A673 (cell line): ENCODE measurements around the gene DNAJC13. TPM values are rescaled to one million over a fixed set of nuclear protein-coding genes. Genes with fewer than 3 reads are reported as not detected.

Source experiments
- BruUV-seq: library from RNA; stranded (reverse); fragments of 400-500 nt; replicated peaks from 2 replicates; lab custom pipeline; 2021; lab: Mats Ljungman, UMichigan
- CTCF ChIA-PET: fragments of 300-600 bp; sonication (Branson Sonifier 250); formaldehyde crosslinking; loops from one replicate; lab custom pipeline; 2022; ENCODE audit warnings: antibody characterized with exemption; lab: Charles Lee
- POLR2A ChIA-PET: fragments of 300-600 bp; sonication (Branson Sonifier 250); formaldehyde crosslinking; loops from one replicate; lab custom pipeline; 2022; ENCODE audit warnings: antibody characterized with exemption; ENCODE audit not compliant: low non-redundant PET; lab: Charles Lee
- DNase-seq: peaks from one replicate; pipeline ENCODE4 v3.0.0-alpha.2; 2015; ENCODE audit warnings: low spot score
- H3K27ac ChIP-seq: fragments of 200-600 bp; sonication (generic); 2 replicates; pipeline ENCODE4 v1.5.1; 2016; ENCODE audit warnings: mixed run types, low read depth, mild to moderate bottlenecking, mixed read lengths, antibody characterized with exemption, low read length; ENCODE audit not compliant: poor library complexity, severe bottlenecking
- H3K27me3 ChIP-seq: fragments of 200-600 bp; sonication (generic); replicated peaks from 2 replicates; pipeline ENCODE4 v1.6.1; 2017; ENCODE audit warnings: mixed run types, low read depth, mild to moderate bottlenecking, mixed read lengths, antibody characterized with exemption, low read length; ENCODE audit not compliant: insufficient read depth, poor library complexity
- H3K36me3 ChIP-seq: fragments of 200-600 bp; sonication (generic); 2 replicates; pipeline ENCODE4 v1.6.1; 2016; ENCODE audit warnings: mixed run types, mild to moderate bottlenecking, mixed read lengths, antibody characterized with exemption, low read length; ENCODE audit not compliant: insufficient read depth, poor library complexity, severe bottlenecking
- H3K4me1 ChIP-seq: fragments of 200-600 bp; sonication (generic); 2 replicates; pipeline ENCODE4 v1.6.1; 2017; ENCODE audit warnings: mixed run types, mild to moderate bottlenecking, mixed read lengths, antibody characterized with exemption, low read length; ENCODE audit not compliant: insufficient read depth, poor library complexity, severe bottlenecking
- H3K4me3 ChIP-seq: fragments of 200-600 bp; sonication (generic); 2 replicates; pipeline ENCODE4 v1.5.1; 2016; ENCODE audit warnings: low read depth, mixed run types, mild to moderate bottlenecking, mixed read lengths, low read length; ENCODE audit not compliant: poor library complexity, severe bottlenecking
- H3K9me3 ChIP-seq: fragments of 200-600 bp; sonication (generic); 2 replicates; pipeline ENCODE4 v1.6.1; 2016; ENCODE audit warnings: mixed run types, low read depth, mild to moderate bottlenecking, mixed read lengths, antibody characterized with exemption, low read length; ENCODE audit not compliant: poor library complexity, severe bottlenecking
- EZH2 ChIP-seq: fragments of 200-600 bp; sonication (generic); IDR thresholded peaks from 2 replicates; pipeline ENCODE4 v1.6.1; 2017; ENCODE audit warnings: borderline replicate concordance, low read depth, mild to moderate bottlenecking, mixed read lengths, antibody characterized with exemption, low read length; ENCODE audit not compliant: poor library complexity, severe bottlenecking
- intact Hi-C: fragments of 100-400 bp; cut with micrococcal nuclease; formaldehyde crosslinking; loops from one replicate; pipeline ENCODE4 v1.10.0; 2022; ENCODE audit not compliant: unreplicated experiment
- total RNA-seq: library from RNA; stranded (reverse); gene quantifications from 2 replicates; pipeline ENCODE4 v1.2.3, GENCODE V29; 2021
- TF ChIP-seq, protein P1 (sequence below): fragments of 300-800, 200-600 bp; sonication (generic); conservative IDR thresholded peaks from 2 replicates; pipeline ENCODE4 v1.5.1; 2017; ENCODE audit warnings: low read depth, mild to moderate bottlenecking, antibody characterized with exemption, low read length, moderate library complexity, mixed read lengths

Gene DNAJC13
- total RNA-seq, 1 experiment from 2014 or later: 46.0 TPM

DNA sequence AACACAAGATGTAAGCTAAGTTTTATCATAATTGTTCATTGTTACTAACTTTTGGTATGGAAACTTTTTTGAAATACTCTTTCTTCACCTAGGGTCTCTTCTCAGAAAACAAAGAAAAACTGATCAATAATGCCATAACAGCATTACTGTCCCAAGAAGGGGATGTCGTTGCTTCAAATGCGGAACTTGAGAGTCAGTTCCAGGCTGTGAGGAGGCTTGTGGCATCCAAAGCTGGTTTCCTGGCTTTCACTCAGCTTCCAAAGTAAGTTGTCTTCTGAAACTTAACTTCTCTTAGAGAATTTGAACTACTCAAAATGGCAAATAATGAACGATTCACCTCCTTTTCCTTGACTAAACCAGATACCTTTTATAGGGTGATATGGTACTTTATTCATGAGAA is 39.3 kb downstream of the DNAJC13 start:
- H3K4me1 ChIP-seq: no peaks in the 10 kb centered on the region
- H3K27me3 ChIP-seq: no peaks in the 10 kb centered on the region
- ChIA-PET CTCF (no interaction called here), POLR2A (no interaction called here)
- H3K4me3 ChIP-seq: no peak overlapping the region
- DNase-seq: no peak
- intact Hi-C loops: no loop called here
- no peaks in the 10 kb centered on the region for H3K9me3 ChIP-seq
- no peak for TF ChIP-seq EZH2
- TF ChIP-seq, protein P1, sequence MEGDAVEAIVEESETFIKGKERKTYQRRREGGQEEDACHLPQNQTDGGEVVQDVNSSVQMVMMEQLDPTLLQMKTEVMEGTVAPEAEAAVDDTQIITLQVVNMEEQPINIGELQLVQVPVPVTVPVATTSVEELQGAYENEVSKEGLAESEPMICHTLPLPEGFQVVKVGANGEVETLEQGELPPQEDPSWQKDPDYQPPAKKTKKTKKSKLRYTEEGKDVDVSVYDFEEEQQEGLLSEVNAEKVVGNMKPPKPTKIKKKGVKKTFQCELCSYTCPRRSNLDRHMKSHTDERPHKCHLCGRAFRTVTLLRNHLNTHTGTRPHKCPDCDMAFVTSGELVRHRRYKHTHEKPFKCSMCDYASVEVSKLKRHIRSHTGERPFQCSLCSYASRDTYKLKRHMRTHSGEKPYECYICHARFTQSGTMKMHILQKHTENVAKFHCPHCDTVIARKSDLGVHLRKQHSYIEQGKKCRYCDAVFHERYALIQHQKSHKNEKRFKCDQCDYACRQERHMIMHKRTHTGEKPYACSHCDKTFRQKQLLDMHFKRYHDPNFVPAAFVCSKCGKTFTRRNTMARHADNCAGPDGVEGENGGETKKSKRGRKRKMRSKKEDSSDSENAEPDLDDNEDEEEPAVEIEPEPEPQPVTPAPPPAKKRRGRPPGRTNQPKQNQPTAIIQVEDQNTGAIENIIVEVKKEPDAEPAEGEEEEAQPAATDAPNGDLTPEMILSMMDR: no peak
- H3K27ac ChIP-seq: no peak overlapping the region
- H3K36me3 ChIP-seq: peaks cover 46% of the 10 kb centered on the region
- no TSS peak for BruUV-seq

DNA sequence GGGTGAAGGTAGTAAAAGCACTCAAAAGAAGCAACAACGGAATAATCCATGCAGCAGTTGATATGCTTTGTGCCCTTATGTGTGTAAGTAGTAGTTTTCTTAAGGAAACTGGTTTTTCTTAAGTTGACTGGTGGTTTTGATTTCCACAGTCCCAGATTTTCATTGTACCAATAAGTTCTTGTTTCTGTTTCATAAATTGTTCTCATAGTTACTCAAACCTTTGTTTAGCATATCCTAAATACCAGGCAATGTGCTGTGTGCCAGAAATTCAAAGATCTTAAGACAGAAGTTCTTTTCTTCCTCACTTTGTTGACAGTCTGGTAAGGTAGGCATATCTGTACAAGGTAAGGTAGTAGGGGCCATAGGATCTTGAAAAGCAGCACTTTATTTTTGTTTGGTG is 40.0 kb downstream of the DNAJC13 start:
- no peak overlapping the region for H3K4me3 ChIP-seq
- ChIA-PET CTCF (no interaction called here), POLR2A (no interaction called here)
- no peaks in the 10 kb centered on the region for H3K9me3 ChIP-seq
- H3K27me3 ChIP-seq: no peaks in the 10 kb centered on the region
- H3K27ac ChIP-seq: no peak overlapping the region
- intact Hi-C loops: no loop called here
- TF ChIP-seq, protein P1: no peak
- no peak for TF ChIP-seq EZH2
- no peaks in the 10 kb centered on the region for H3K4me1 ChIP-seq
- no peak for DNase-seq
- peaks cover 47% of the 10 kb centered on the region for H3K36me3 ChIP-seq
- no TSS peak for BruUV-seq

DNA sequence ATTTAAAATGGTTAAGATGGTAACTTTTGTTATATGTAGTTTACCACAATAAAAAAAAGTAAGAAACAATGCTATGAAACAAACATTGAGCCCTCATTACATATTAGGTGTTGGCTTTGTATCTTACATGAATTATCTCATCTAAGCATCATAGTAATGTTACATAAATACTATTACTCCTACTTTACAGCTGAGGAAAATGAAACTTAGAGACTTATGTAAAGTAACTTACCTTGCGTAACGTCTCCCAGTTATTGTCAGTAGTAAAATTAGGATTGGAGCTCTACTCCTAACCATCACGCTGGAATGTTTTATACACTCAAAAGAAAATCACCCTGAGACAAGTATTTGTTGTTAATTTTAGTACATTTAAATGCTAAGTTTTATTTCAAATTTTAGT is 42.2 kb downstream of the DNAJC13 start:
- TF ChIP-seq, protein P1: no peak
- no peak for TF ChIP-seq EZH2
- Histone ChIP-seq H3K36me3 (peaks cover 59% of the 10 kb centered on the region), H3K4me1 (no peaks in the 10 kb centered on the region), H3K9me3 (no peaks in the 10 kb centered on the region), H3K27me3 (no peaks in the 10 kb centered on the region), H3K4me3 (no peak overlapping the region), H3K27ac (no peak overlapping the region)
- ChIA-PET POLR2A (no interaction called here), CTCF (no interaction called here)
- no peak for DNase-seq
- no TSS peak for BruUV-seq
- intact Hi-C loops: no loop called here
